ENCODE measurements around the gene EXOC8.

- no peak for TF ChIP-seq POLR2AphosphoS5 (IDR thresholded peaks at IDR 0.05; ENCODE audit: low read depth, low read length)
- no peak for TF ChIP-seq POLR2A (IDR thresholded peaks at IDR 0.05; ENCODE audit: low read depth, low read length)
- TF ChIP-seq TAF1 (IDR thresholded peaks at IDR 0.05; ENCODE audit: borderline replicate concordance, low read depth, low read length): no peak
Measured at GRCh38 chr1:231310391-231310934, 27.2 kb downstream of the EXOC8 start.
